Suprapubic skin (tissue), 4 donors: ENCODE results near the gene SLC16A4. TPM values are rescaled to one million over a fixed set of nuclear protein-coding genes. Genes with fewer than 3 reads are reported as not detected.
"Not testable (repeated sequence)": the region's sequence is repeated elsewhere in the genome, so short reads cannot be mapped to it uniquely, and the experiment has no call there.

Experiments
- DNase-seq, 2 donors: peaks; one replicate each; pipeline ENCODE4 v3.0.0-alpha.2; 2019; ENCODE audit warnings: low spot score in 2 of 2
- H3K27ac ChIP-seq: fragments of 200-600 bp; sonication (generic); one replicate; pipeline ENCODE4 v1.5.1; 2019
- H3K27me3 ChIP-seq: fragments of 200-600 bp; sonication (generic); one replicate; pipeline ENCODE4 v1.5.1; 2019
- H3K36me3 ChIP-seq: fragments of 200-600 bp; sonication (generic); one replicate; pipeline ENCODE4 v1.5.1; 2019
- H3K4me1 ChIP-seq: fragments of 200-600 bp; sonication (generic); one replicate; pipeline ENCODE4 v1.5.1; 2019
- H3K4me3 ChIP-seq: fragments of 200-600 bp; sonication (generic); one replicate; pipeline ENCODE4 v1.5.1; 2019; ENCODE audit warnings: mild to moderate bottlenecking
- H3K9me3 ChIP-seq: fragments of 200-600 bp; sonication (generic); one replicate; pipeline ENCODE4 v1.5.1; 2019
- CTCF ChIP-seq, 2 donors: fragments of 200-600 bp in 1 of 2; fragments of 450-650 bp in 1 of 2; sonication (generic) in 1 of 2; IDR thresholded peaks; one replicate each; pipeline ENCODE4 v1.5.1; 2016 to 2019; ENCODE audit warnings: antibody characterized with exemption in 2 of 2, mild to moderate bottlenecking in 1 of 2, moderate library complexity in 1 of 2
- EP300 ChIP-seq: sonication (generic); formaldehyde crosslinking; IDR thresholded peaks from one replicate; pipeline ENCODE4 v1.6.1; 2017; ENCODE audit warnings: antibody characterized with exemption
- POLR2A ChIP-seq, 2 donors: fragments of 450-650 bp; IDR thresholded peaks; one replicate each; pipeline ENCODE4 v1.6.1; 2017; ENCODE audit warnings: antibody characterized with exemption in 2 of 2, mild to moderate bottlenecking in 2 of 2, moderate library complexity in 2 of 2
- POLR2AphosphoS5 ChIP-seq, 3 donors: sonication (generic); formaldehyde crosslinking; IDR thresholded peaks; one replicate each; pipeline ENCODE4 v1.6.1; 2017; ENCODE audit warnings: antibody characterized with exemption in 3 of 3
- WGBS: methylation state at CpG from one replicate; pipeline ENCODE4 v1.1.5; 2018; 5-methylcytosine and 5-hydroxymethylcytosine counted together
- total RNA-seq, 4 donors: library from RNA; depleted of rRNA; stranded (reverse); fragments of >200 nt; gene quantifications; one replicate each; pipeline ENCODE4 v1.1.0, GENCODE V29; 2016

The SLC16A4 gene
- total RNA-seq, 4 donors from 2014 or later = 0.52 to 2.1 (median 1.9) TPM

GRCh38 chr1:110425612-110426152 lies 34.9 kb upstream of the SLC16A4 start:
- DNase-seq = peak; percentile 87 to 88
- WGBS = 76% methylated on average over 9 of the region's 9 CpGs
- Histone ChIP-seq H3K27me3 (peaks cover 2% of the 10 kb centered on the region), H3K9me3 (no peaks in the 10 kb centered on the region), H3K4me1 (peaks cover 14% of the 10 kb centered on the region), H3K27ac (peak overlapping the region; percentile 81), H3K4me3 (no peak overlapping the region), H3K36me3 (no peaks in the 10 kb centered on the region)
- TF ChIP-seq POLR2A (IDR thresholded peaks at IDR 0.05) = no peak
- no peak for TF ChIP-seq EP300
- TF ChIP-seq POLR2AphosphoS5 (IDR thresholded peaks at IDR 0.05) = no peak

- peak overlapping the region; percentile 81 for H3K27ac ChIP-seq
- H3K4me3 ChIP-seq = no peak overlapping the region
- no peaks in the 10 kb centered on the region for H3K27me3 ChIP-seq
- no peaks in the 10 kb centered on the region for H3K36me3 ChIP-seq
- H3K4me1 ChIP-seq = peaks cover 14% of the 10 kb centered on the region
- TF ChIP-seq POLR2A (IDR thresholded peaks at IDR 0.05) = no peak
- TF ChIP-seq POLR2AphosphoS5 (IDR thresholded peaks at IDR 0.05) = peak in 1 of 3 donors; percentile 79
- no peak for TF ChIP-seq CTCF (IDR thresholded peaks at IDR 0.05)
- no peak for TF ChIP-seq EP300
- WGBS = 72% methylated on average over 9 of the region's 9 CpGs
- DNase-seq = no peak
- no peaks in the 10 kb centered on the region for H3K9me3 ChIP-seq
Measured at GRCh38 chr1:110424699-110425611, 34.1 kb upstream of the SLC16A4 start.

- Histone ChIP-seq H3K4me3 (no peak overlapping the region), H3K27ac (peak overlapping the region; percentile 76), H3K9me3 (no peaks in the 10 kb centered on the region), H3K36me3 (no peaks in the 10 kb centered on the region), H3K4me1 (peaks cover 9% of the 10 kb centered on the region), H3K27me3 (no peaks in the 10 kb centered on the region)
- DNase-seq = no peak
- TF ChIP-seq POLR2AphosphoS5 (IDR thresholded peaks at IDR 0.05) (no peak), POLR2A (IDR thresholded peaks at IDR 0.05) (no peak)
- whole genome bisulfite sequencing = 45% methylated on average over 2 of the region's 2 CpGs
Measured at GRCh38 chr1:110420874-110421793, 30.3 kb upstream of the SLC16A4 start.

- TF ChIP-seq CTCF (IDR thresholded peaks at IDR 0.05) (no peak), POLR2AphosphoS5 (IDR thresholded peaks at IDR 0.05) (no peak), EP300 (no peak), POLR2A (IDR thresholded peaks at IDR 0.05) (no peak)
- Histone ChIP-seq H3K27ac (peak overlapping the region; percentile 75), H3K9me3 (no peaks in the 10 kb centered on the region), H3K27me3 (no peaks in the 10 kb centered on the region), H3K4me1 (peaks cover 9% of the 10 kb centered on the region), H3K36me3 (no peaks in the 10 kb centered on the region), H3K4me3 (no peak overlapping the region)
- no peak for DNase-seq
- 85% methylated on average over 10 of the region's 10 CpGs for WGBS
Measured at GRCh38 chr1:110420023-110420662, 29.3 kb upstream of the SLC16A4 start.

- Histone ChIP-seq H3K36me3 (no peaks in the 10 kb centered on the region), H3K27ac (no peak overlapping the region), H3K4me1 (peaks cover 4% of the 10 kb centered on the region), H3K4me3 (no peak overlapping the region), H3K9me3 (no peaks in the 10 kb centered on the region), H3K27me3 (no peaks in the 10 kb centered on the region)
- TF ChIP-seq CTCF (IDR thresholded peaks at IDR 0.05) (no peak), EP300 (no peak), POLR2A (IDR thresholded peaks at IDR 0.05) (no peak), POLR2AphosphoS5 (IDR thresholded peaks at IDR 0.05) (no peak)
- WGBS = 88% methylated on average over 1 of the region's 1 CpG
- no peak for DNase-seq
Measured at GRCh38 chr1:110418729-110419128, 27.9 kb upstream of the SLC16A4 start.

- H3K27ac ChIP-seq, H3K9me3 ChIP-seq, H3K27me3 ChIP-seq, H3K36me3 ChIP-seq, DNase-seq, H3K4me3 ChIP-seq: not testable (repeated sequence)
- WGBS = 77% methylated on average over 1 of the region's 1 CpG
- H3K4me1 ChIP-seq = peaks cover 13% of the 10 kb centered on the region
Measured at GRCh38 chr1:110413045-110413444, 22.2 kb upstream of the SLC16A4 start.
